ENCODE data around the gene GNG11.

- no peak for TF ChIP-seq POLR2A (IDR thresholded peaks at IDR 0.05; ENCODE audit: low read length)
- TF ChIP-seq GATA1 (IDR thresholded peaks at IDR 0.05; ENCODE audit: low read depth, low read length) = no peak
Observed at GRCh38 chr7:93941945-93942344, 20.4 kb downstream of the GNG11 start.

Data from erythroblast (primary cell).